Cardiac septum (tissue), 1 donor: ENCODE data around the gene AOPEP. TPM values are rescaled to one million over a fixed set of nuclear protein-coding genes. Genes with fewer than 3 reads are reported as not detected.

ENCODE experiments used
- DNase-seq: peaks from one replicate; pipeline ENCODE4 v3.0.0-alpha.2; 2020; ENCODE audit warnings: low spot score
- intact Hi-C: fragments of 100-400 bp; cut with DNase I; formaldehyde crosslinking; loops from one replicate; pipeline ENCODE4 v1.14.0; 2022
- total RNA-seq: library from RNA; stranded (reverse); fragmentation: NEBNext Ultra II Directional; extraction: Animal tissue kit (Norgen Biotek cat#: 25700); gene quantifications from one replicate; pipeline ENCODE4 v1.2.1, GENCODE V29; 2021
- donor health status: DM: no; HTN: no; CAD: no.

Gene AOPEP
- total RNA-seq, 1 donor from 2014 or later: 260 TPM

GRCh38 chr9:94754976-94755475 lies 28.5 kb downstream of the AOPEP start:
- DNase-seq: no peak
- intact Hi-C loops: no loop called here

DNA sequence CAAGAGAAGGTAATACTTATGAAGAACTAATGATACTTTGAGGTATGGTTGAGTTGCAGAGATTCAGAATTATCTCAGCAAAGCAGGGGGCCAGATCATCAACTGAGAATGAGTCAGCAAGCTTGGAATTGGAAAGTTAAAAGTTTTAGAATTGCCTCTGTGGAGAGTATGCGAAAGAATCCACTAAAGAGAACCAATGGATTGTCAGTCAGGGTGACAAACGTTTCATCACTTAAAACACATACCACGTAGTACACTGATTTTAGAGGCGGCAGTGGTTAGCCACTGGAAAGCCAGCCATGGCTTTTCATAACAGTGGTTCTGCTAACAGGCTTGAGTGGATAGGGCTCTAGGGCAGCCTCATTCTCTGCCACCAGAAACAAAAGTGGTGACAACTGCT lies 30.7 kb downstream of the AOPEP start:
- DNase-seq: no peak
- intact Hi-C loops: no loop called here

GRCh38 chr9:94758031-94758430 lies 31.5 kb downstream of the AOPEP start:
- intact Hi-C loops: no loop called here
- DNase-seq: no peak

- intact Hi-C loops: no loop called here
- no peak for DNase-seq
These were observed 32.4 kb downstream of the AOPEP start for GRCh38 chr9:94758880-94759279.

- no peak for DNase-seq
- intact Hi-C loops: no loop called here
These were observed 33.5 kb downstream of the AOPEP start for GRCh38 chr9:94760010-94760409.

DNA sequence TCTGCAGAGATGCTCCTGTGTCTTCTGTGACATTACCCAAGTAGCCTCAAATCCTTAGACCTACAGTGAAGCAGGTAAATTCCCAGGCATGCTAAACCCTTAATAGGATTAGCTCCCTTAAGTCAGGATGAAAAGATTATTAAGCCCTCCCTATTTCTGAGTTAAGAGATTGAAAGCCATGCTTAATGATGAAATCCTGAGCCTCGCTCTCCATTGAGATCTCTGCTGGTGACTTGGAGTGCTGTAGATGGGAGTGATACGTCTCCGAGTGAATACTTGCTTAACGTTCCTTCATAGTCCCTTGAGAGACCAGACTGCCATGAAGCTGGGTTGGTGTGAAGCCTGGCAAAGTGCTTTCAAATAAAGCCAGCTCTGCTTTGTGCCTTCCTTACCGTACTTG lies 34.2 kb downstream of the AOPEP start:
- DNase-seq: no peak
- intact Hi-C loops: no loop called here

GRCh38 chr9:94761481-94761880 lies 35.0 kb downstream of the AOPEP start:
- intact Hi-C loops: no loop called here
- DNase-seq: no peak

- no peak for DNase-seq
- intact Hi-C loops: no loop called here
These were observed 41.0 kb downstream of the AOPEP start for GRCh38 chr9:94767331-94768072.

DNA sequence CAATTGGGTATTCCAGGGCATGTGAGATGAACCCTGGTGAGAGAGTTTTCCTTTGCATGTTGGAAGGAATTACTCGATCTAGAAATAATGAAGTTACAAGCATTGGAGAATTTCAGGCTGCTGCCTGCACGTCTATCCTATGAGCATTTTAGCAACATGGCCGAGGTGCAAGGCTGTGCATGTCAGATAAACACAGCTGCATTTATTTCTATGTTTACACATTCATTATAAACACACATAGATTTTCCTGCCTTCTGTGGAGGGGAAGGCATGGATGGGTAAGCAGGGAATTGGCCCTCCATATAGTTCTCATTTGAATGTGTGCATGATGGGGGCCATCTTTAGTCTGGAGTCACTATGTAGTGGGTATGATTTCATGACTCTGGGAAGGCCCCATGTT lies 42.3 kb downstream of the AOPEP start:
- intact Hi-C loops: no loop called here

DNA sequence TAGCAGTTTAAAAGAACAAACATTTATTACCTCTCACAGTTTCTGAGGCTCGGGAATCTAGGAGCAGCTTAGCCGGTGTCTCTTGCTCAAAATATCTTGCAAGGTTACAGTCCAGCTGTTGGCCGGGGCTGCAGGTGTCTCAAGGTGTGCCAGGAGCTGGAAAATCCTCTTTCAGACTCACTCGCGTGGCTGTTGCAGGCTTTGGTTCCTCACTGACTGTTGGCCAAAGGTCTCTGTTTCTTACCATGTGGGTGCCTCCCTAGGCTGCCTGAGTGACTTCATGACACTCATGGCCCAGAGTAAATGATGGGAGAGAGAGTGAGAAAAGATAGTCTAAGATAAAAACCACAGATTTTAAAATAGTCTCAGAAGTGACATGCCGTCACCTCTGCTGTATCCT lies 43.8 kb downstream of the AOPEP start:
- no peak for DNase-seq
- intact Hi-C loops: loop anchor here (5.0 kb wide), 1 partner anchor 33 kb away; no protein-coding TSS in a partner anchor

More for the DNA sequence above, 42.3 kb downstream of the AOPEP start:
- no peak for DNase-seq

DNA sequence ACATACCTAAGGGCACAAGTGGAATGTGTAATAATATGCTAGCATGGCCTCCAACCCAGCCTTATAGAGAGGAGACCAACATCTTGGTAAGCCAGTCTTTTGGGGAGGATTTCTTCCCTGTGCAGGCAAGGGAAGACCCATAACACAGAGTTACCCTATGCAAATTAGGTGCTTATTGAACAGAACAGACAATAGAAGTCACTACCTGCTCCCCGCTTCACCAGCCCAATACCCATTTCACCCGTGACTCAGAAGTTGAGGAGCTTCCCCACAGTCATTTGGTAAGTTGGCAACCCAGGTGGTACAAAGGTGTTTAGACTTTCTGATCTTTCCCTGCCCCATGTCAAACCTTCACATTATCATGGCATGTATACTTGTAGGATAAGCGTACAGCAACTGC lies 44.6 kb downstream of the AOPEP start:
- intact Hi-C loops: loop anchor here (5.0 kb wide), 1 partner anchor 34 kb away; no protein-coding TSS in a partner anchor
- no peak for DNase-seq

GRCh38 chr9:94772144-94772543 lies 45.6 kb downstream of the AOPEP start:
- intact Hi-C loops: loop anchor here (5.0 kb wide), 1 partner anchor 35 kb away; no protein-coding TSS in a partner anchor
- DNase-seq: no peak

DNA sequence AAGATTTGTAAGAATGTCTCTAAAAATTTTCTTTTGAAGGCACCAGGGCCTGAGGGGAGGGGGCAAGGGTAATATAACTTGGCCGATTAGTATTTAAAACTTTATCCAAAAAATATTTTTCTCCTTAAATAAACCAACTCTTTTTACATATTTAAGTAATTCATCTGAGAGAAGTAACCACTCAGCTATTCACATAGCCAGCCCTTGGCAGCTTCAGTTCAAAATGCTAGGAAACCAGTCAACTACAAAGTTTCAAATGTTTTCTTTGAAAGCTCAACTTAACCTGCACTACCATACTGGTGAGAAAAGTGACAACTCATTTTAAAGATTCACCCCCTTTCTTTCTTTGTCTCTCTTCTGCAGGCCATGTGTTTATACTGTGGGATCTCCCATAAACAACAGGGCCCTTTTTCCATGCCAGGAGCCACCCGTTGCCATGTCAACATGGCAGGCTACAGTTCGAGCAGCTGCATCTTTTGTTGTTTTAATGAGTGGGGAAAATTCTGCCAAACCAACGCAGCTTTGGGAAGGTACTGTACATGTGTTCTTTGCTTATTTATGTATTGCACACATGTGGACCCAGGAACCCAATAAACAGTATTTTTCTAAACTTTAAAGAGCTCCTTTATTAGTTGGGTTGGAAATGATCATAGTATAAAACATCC lies 46.3 kb downstream of the AOPEP start:
- no peak for DNase-seq
- intact Hi-C loops: loop anchor here (5.0 kb wide), 1 partner anchor 35 kb away; no protein-coding TSS in a partner anchor

DNA sequence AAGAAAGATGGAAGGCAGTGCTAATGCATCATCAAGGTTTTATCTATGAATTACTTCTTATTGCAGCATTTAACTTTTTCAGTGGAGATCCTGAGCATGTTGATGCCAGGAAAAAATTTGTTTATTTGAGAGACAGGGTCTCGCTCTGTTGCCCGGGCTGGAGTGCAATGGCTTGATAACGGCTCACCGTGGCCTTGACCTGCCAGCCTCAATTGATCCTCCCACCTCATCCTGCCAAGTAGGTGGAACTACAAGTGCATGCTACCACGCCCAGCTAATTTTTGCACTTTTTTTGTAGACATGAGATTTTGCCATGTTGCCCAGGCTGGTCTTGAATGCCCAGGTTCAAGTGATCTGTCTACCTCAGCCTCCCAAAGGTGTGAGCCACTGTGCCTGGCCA lies 47.2 kb downstream of the AOPEP start:
- intact Hi-C loops: loop anchor here (5.0 kb wide), 1 partner anchor 36 kb away; no protein-coding TSS in a partner anchor
- no peak for DNase-seq

DNA sequence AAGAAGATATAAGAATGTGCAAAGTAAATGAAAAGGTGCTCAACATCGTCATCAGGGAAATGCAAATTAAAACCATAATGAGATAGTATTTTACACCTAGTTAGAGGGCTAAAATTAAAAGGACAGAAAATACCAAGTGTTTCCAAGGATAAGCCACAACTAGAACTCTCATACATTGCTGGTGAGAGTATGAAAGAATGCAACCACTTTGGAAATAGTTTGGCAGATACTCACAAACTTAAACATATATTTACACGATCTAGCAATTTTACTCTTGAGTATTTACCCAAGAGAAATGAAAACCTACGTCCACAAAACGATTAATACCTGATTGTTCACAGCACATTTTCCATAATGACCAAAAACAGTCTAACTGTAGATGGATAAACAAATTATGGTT lies 51.5 kb downstream of the AOPEP start:
- intact Hi-C loops: no loop called here
- no peak for DNase-seq

DNA sequence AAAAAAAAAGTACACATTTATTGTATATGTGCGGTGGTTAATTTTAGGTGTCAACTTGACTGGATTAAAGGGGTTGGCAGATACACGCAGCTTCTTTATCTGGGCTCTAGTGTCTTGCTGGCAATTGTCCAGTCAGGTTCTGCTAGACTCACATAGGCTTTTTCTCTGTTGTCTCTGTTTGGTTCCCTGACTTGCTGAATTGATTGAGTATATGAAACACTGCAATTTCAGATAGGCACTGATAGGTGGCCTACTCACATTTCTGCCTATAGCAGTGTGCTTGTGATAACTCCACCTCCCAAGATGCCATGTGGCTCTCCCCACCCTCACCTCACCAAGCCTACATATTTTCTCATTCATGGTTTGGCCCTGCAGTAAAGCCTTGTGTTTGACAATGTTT lies 52.5 kb downstream of the AOPEP start:
- no peak for DNase-seq
- intact Hi-C loops: no loop called here

DNA sequence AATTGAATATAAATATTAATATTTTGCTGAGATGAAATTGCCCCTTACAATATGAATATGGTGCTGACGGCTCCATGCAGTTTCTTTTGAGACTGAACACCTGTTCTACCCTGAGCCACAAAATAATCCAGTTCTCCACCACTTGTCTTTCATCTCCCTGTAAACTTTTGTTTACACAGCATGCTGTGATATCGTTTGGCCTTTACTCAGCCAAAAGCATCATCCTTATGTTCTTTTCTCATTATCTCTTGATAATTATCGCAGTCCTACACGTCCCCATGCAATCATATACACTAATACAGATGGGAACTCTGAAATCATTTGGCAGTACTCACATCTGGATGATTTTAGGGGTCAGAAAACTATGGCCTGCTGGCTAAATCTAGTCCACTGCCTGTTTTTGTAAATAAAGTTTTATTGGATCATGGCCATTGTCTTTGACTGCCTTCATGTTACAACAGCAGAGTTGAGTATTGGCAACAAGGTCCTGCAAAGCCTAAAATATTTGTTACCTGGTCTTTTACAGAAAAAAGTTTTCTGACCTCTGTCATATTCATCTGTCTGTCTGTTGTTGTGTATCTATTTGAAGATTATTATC lies 53.3 kb downstream of the AOPEP start:
- DNase-seq: no peak
- intact Hi-C loops: loop anchor here (2.0 to 5.0 kb wide), 5 partner anchors 91 to 328 kb away; no protein-coding TSS in a partner anchor

DNA sequence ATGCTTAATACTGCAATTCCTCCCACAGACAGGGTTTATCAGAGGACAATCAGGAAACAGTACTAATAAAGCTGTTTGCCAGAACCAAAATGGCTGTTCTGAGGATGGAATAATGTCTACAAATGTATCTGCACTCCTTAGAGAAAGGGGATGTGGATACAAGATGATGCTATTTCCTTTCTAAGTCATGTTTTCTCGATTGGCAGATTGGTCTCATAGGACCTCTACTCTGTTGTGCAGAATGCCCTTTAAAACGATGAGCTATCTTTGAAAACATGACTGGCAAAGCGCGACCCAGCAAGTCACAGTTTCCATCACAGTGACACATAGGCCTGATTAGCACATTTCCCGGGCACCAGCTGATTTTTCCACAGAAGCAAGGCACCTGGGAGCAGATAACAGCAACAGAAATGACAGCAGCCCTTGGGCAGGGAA lies 54.0 kb downstream of the AOPEP start:
- DNase-seq: peak; percentile 84
- intact Hi-C loops: loop anchor here (2.0 to 5.0 kb wide), 5 partner anchors 90 to 327 kb away; no protein-coding TSS in a partner anchor

- intact Hi-C loops: loop anchor here (2.0 to 5.0 kb wide), 7 partner anchors 100 to 344 kb away; no protein-coding TSS in a partner anchor
- no peak for DNase-seq
These were observed 56.0 kb downstream of the AOPEP start for GRCh38 chr9:94782355-94783101.
